GM18526 (cell line): ENCODE results near the gene RBL1.

Experiments used
- POLR2A ChIP-seq: IDR thresholded peaks from 3 replicates; pipeline ENCODE4 v1.6.1; 2011; ENCODE audit not compliant: insufficient read length; ENCODE audit errors: extremely low read depth

The RBL1 gene

DNA sequence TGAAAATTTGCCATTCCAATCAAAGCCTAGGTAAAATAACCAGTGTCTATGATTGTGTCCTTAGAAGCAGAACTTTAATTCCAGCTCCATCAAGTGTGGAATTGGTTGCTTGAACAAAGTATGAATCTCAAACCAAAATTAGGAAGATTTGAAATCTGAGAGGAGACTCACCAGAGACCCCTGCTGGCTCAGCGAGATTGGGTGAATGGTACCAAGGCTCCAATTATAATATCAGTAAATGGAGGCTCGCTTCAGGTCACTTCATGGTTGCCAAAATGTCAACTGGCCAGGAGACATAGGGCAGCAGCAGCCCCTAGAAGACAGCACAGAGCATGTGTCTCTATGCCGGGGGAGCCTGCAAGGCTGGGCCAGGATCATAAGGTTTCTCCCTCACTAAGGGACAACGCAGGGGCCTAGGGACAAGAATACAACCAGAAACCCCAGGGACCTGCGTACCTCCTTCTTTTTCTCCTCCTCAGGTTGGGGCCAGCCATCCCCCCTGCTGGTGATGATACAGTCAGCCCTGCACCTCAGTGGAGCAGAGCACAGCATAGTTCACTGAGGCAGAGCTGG, 14.0 kb downstream of the RBL1 start:
- no peak for TF ChIP-seq POLR2A

DNA sequence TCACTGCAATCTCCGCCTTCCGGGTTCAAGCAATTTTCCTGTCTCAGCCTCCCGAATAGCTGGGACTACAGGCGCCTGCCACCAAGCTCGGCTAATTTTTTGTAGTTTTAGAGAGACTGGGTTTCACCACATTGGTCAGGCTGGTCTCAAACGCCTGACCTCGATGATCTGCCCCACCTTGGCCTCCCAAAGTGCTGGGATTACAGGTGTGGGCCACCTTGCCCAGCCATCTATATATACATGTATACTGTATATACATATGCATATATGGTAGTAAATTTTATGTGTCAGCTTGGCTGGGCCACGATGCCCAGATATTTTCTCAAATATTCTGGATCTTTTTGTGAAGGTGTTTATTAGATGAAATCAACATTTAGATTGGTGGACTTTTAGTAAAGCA, 18.8 kb downstream of the RBL1 start:
- no peak for TF ChIP-seq POLR2A

DNA sequence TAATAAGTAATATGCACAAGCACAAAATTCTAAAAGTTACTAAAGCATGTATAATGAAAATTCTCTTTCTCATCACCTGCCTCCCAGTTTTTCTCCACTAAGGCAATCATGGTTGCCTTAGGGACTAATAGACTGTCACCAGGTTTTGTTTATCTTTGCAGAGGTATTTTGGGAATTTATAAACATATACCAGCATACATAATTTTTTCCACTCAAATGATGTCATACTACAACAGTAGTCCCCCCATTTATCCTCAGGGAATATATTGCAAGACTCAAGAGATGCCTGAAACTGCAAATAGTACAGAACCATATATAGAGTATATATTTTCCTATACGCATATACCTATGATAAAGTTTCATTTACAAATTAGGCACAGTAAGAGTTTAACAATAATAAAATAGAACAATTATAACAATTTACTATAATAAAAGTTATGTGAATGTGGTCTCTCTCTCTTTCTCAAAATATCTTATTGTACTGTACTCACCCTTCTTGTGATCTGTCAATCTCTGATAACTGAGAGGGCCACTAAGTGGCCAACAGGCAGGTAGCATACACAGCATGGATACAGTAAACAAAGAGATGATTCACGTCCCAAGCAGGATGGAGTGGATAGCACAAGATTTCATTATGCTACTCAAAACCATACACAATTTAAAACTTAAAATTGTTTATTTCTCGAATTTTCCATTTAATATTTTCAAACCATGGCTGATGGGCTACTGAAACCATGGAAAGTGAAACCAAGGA, 19.7 kb downstream of the RBL1 start:
- TF ChIP-seq POLR2A: no peak

DNA sequence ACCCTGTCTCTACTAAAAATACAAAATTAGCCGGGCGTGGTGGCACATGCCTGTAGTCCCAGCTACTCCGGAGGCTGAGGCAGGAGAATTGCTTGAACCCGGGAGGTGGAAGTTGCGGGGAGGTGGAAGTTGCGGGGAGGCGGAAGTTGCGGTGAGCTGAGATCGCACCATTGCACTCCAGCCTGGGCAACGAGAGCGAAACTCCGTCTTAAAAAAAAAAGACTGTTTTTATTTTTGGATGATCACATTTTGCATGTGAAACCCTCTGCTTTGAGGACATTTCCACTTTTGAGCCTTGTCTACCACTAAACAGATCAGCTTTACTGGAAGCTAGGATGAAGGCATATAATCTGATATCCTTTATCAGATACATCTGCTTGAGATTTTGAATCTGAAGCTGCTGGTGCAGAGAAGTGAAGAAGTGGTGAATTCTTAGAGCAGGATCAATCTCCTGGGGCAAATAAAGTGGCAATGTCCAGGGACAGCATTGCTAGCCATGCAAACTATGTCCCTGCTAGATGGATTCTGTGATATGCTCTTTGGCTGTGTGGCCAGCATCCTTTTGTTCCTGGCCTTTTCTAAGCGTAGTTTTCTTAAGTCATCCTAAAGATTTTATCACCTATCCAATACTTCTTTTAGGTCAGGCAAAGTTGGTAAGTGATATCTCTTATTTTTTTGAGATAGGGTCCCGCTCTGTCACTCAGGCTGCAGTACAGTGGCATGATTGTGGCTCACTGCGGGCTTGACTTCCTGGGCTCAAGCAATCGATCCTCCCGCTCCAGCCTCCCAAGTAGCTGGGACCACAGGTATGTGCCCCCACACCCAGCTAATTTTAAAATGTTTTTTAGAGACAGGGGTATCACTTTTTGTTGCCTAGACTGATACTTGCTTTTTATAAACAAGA, 23.3 kb downstream of the RBL1 start:
- TF ChIP-seq POLR2A: no peak

DNA sequence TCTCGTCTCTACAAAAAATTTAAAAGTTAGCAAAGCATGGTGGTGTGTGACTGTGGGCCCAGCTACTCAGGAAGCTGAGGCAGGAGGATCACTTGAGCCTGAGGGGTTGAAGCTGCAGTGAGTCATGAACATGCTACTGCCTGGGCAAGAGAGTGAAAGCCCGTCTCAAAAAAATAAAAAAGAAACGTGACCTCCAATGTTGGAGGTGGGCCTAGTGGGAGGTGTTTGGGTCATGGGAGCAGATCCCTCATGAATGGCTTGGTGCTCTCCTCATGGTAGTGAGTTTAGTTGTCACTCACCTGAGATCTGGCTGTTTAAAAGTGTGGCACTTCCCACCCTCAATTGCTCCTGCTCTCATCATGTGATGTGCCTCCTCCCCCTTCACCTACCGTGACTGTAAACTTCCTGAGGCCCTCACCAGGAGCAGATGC, 24.3 kb downstream of the RBL1 start:
- no peak for TF ChIP-seq POLR2A

DNA sequence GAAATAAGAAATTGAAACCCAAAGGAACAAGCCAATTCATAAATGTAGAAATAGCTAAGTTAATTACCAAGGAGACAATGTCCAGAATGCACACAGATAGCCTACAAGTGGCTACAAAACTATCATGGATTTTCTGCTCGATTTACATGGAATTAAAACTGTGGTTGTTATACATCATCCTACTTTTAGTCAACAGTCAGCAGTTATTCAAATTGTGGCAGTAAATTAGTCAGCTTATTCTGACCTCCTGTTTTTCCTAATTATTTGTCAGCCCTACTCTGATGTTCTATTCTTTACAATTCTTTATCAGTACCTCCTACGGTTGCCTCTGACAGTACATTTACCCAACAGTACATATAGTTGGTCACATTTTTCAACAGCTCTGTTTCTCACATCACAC, 29.6 kb downstream of the RBL1 start:
- TF ChIP-seq POLR2A: no peak

DNA sequence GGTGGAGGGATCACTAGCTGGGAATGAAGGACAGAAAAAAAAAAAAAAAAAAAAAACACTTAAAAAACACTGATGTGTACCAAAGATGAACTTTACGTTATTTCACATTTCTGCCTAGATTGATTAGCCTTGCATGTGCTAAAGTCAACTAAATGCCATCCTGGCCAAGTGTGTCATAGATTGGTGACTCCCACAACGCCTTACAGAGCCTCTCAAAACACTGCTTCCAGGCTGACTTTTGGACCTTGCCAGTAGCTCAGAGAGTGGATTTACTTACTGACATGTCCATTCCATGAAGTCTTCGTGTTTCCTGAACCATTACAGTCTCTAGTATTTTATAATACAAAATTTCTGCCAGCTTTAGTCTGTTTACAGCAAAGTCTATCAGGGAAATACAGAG, 40.5 kb downstream of the RBL1 start:
- no peak for TF ChIP-seq POLR2A

DNA sequence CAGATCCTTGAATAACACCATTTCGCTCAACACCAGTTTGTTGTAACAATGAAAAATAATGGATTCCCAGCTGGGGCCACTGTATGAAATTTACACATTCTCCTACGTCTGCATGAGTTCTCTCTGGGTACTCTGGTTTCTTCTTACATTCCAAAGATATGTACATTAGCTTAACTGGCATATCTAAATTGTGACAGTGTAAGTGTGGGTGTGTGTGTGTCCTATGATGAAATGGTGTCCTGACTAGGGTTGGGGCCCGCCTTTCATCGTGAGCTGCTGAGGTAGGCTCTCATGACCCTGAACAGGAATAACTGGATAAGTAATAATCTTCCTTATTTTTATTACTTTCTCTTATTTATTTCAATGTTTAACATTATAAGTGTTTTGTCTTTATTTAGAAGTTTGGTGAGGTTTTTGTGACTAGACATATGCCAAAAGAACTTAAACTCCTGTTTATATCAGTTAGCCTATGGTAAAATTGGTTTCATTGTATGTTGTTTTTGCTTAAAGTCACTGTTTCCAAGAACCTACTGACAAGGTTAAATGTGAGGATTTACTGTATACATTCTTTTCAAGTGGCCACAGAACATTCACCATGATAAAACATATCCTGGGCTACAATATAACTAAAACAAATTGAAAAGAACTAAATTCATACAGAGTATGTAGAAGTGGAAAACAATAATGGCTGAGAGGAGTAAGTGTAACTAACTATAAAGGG, 42.4 kb downstream of the RBL1 start:
- TF ChIP-seq POLR2A: no peak

GRCh38 chr20:37042986-37043972, 52.5 kb downstream of the RBL1 start:
- TF ChIP-seq POLR2A: no peak

DNA sequence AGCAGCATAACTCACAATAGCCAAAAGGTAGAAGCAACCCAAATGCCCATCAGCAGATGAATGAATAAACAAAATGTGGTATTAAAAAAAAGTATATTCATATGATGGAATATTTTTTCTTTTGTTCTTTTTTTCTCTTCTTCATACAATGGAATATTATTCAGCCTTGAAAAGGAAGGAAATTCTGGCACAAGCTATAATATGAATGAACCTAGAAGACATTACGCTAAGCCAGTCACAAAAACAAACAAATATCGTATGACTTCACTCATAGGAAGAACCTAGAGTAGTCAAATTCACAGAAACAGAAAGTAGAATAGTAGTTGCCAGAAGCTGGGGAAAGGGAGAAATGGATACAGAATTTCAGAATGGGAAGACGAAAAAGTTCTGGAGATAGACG, 63.7 kb downstream of the RBL1 start:
- TF ChIP-seq POLR2A: no peak

DNA sequence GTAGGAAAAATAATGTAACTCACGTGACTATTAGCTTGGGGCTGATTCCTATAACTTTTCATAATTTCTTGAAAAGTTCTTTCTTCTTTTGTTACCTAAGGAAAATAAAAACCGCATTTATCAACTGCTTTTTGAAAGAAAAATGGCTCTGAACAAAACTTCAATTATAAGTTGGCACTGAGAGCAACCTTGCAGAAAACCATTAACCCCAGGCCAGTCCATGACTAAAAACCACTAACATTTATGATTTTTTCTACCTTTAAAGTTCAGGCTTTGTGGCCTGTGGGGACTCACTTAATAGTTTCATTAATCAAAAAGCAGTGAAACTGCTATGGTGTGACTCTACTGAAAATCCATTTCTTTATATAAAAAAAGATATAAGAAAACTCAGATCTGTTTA, 75.2 kb downstream of the RBL1 start:
- TF ChIP-seq POLR2A: no peak

- TF ChIP-seq POLR2A: no peak
Measured at GRCh38 chr20:37011147-37011546, 84.7 kb downstream of the RBL1 start.

DNA sequence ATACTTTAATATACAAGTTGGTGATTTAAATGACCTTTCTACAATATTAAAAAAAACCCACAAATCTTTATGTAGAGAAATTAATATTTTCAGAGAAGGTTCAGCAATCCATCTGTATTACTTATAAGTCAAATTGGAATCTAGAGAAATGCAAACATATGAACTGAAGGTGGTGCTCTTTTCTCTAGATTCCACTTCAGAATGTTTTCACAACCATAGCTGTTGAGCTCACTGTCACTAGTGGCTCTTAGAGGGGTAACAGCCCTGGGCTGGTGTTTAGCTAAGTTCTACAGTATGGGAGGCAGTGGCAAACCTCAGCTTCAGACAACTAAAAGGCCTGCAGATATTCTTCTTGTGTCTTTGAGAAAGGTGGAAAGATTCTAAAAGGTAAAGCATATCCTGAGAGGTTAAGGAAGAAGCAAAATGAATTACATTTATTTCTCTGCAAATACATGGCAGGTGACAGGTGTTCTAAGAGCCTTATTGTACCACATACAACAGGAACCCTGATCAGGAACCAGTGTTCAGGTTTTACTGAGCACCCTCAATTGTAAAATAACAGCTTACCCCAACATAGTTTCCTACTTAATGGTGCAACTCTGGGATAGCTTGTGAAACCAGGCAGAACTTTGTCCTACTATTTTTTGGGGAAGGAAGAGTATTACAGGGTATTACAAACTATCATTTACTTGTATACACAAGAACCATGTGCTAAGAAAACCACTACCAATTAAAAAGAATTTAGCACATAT, 87.7 kb downstream of the RBL1 start:
- TF ChIP-seq POLR2A: no peak

GRCh38 chr20:36998652-36999051, 97.1 kb downstream of the RBL1 start:
- no peak for TF ChIP-seq POLR2A

DNA sequence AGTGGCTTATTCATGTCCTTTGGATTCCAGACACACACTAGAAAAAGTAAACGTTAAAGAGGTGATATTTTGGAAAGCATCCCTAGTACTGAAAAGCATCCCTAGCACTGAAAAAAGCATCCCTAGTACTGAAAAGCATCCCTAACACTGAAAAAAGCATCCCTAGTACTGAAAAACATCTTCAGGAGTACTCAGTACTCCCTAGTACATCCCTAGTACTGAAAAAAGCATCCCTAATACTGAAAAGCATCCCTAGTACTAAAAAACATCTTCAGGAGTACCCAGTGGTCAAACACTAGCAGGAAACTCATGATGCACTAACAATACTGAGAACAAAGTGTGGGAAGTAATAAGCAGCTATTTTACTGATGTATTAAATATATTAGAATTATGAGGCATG, 98.7 kb downstream of the RBL1 start:
- TF ChIP-seq POLR2A: no peak
